RWPE2 (cell line): ENCODE data around the gene KDELR1.
A peak's percentile ranks its signal among the peaks of the same experiment; 100 is the strongest.

Experiments
- ATAC-seq: fragments of 200-7000 bp; cut with Tn5 transposase; 3 replicates; pipeline ENCODE4 v1.9.1; 2021; ENCODE audit warnings: low read depth
- DNase-seq: peaks from one replicate; pipeline ENCODE4 v3.0.0-alpha.2; 2020; ENCODE audit warnings: low spot score
- H3K27ac ChIP-seq: fragments of 450-650 bp; 2 replicates; pipeline ENCODE4 v1.5.1; 2017; ENCODE audit warnings: mild to moderate bottlenecking; ENCODE audit not compliant: poor library complexity, severe bottlenecking
- H3K27me3 ChIP-seq: fragments of 250-450 bp; sonication (Bioruptor Pico); 2 replicates; pipeline ENCODE4 v1.5.1; 2021; ENCODE audit warnings: mild to moderate bottlenecking, moderate library complexity; ENCODE audit not compliant: insufficient read depth, poor library complexity, severe bottlenecking
- H3K36me3 ChIP-seq: fragments of 250-450 bp; sonication (Bioruptor Pico); 2 replicates; pipeline ENCODE4 v1.5.1; 2020; ENCODE audit warnings: low read depth, mild to moderate bottlenecking, moderate library complexity
- H3K4me1 ChIP-seq: fragments of 250-450 bp; sonication (Bioruptor Pico); 2 replicates; pipeline ENCODE4 v1.5.1; 2021; ENCODE audit warnings: mild to moderate bottlenecking, moderate library complexity; ENCODE audit not compliant: insufficient read depth, poor library complexity, severe bottlenecking
- H3K4me3 ChIP-seq: fragments of 250-450 bp; sonication (Bioruptor Pico); 2 replicates; pipeline ENCODE4 v1.5.1; 2021; ENCODE audit warnings: mild to moderate bottlenecking, moderate library complexity; ENCODE audit not compliant: severe bottlenecking
- H3K9me3 ChIP-seq: fragments of 250-450 bp; sonication (Bioruptor Pico); 2 replicates; pipeline ENCODE4 v1.5.1; 2021; ENCODE audit warnings: mild to moderate bottlenecking, moderate library complexity; ENCODE audit not compliant: severe bottlenecking
- CTCF ChIP-seq: fragments of 450-650 bp; IDR thresholded peaks from one replicate; pipeline ENCODE4 v1.5.1; 2017; ENCODE audit warnings: mild to moderate bottlenecking, moderate library complexity; ENCODE audit not compliant: poor library complexity, severe bottlenecking

The KDELR1 gene

GRCh38 chr19:48338802-48339503 lies 52.4 kb downstream of the KDELR1 start:
- Histone ChIP-seq H3K4me3 (no peak overlapping the region), H3K4me1 (no peaks in the 10 kb centered on the region), H3K27me3 (no peaks in the 10 kb centered on the region), H3K27ac (no peak overlapping the region), H3K36me3 (no peaks in the 10 kb centered on the region), H3K9me3 (no peaks in the 10 kb centered on the region)
- ATAC-seq (no peak), DNase-seq (no peak)
- no peak for TF ChIP-seq CTCF

GRCh38 chr19:48338253-48338755 lies 53.0 kb downstream of the KDELR1 start:
- no peak overlapping the region for H3K4me3 ChIP-seq
- H3K36me3 ChIP-seq: no peaks in the 10 kb centered on the region
- ATAC-seq (no peak), DNase-seq (no peak)
- H3K9me3 ChIP-seq: no peaks in the 10 kb centered on the region
- H3K27me3 ChIP-seq: no peaks in the 10 kb centered on the region
- TF ChIP-seq CTCF: no peak
- no peak overlapping the region for H3K27ac ChIP-seq
- peaks cover 3% of the 10 kb centered on the region for H3K4me1 ChIP-seq

GRCh38 chr19:48333467-48334384 lies 57.6 kb downstream of the KDELR1 start:
- Histone ChIP-seq H3K27me3 (no peaks in the 10 kb centered on the region), H3K36me3 (peaks cover 24% of the 10 kb centered on the region), H3K4me1 (peaks cover 10% of the 10 kb centered on the region), H3K4me3 (peak overlapping the region; percentile 21), H3K27ac (peak overlapping the region; percentile 64), H3K9me3 (no peaks in the 10 kb centered on the region)
- ATAC-seq (peak; percentile 71), DNase-seq (peak; percentile 82)
- TF ChIP-seq CTCF: peak; percentile 84

GRCh38 chr19:48332662-48333466 lies 58.5 kb downstream of the KDELR1 start:
- Histone ChIP-seq H3K36me3 (peaks cover 30% of the 10 kb centered on the region), H3K27me3 (no peaks in the 10 kb centered on the region), H3K4me1 (peaks cover 10% of the 10 kb centered on the region), H3K4me3 (peak overlapping the region; percentile 21), H3K27ac (peak overlapping the region; percentile 64), H3K9me3 (no peaks in the 10 kb centered on the region)
- ATAC-seq (peak; percentile 88), DNase-seq (peak; percentile 95)
- no peak for TF ChIP-seq CTCF
